H1 (cell line): ENCODE data around the gene RAPGEF1. TPM values are rescaled to one million over a fixed set of nuclear protein-coding genes. Genes with fewer than 3 reads are reported as not detected.

ENCODE experiments used
- CHD7 ChIP-seq: fragments of 300-600 bp; sonication (generic); IDR thresholded peaks from 2 replicates; pipeline ENCODE4 v1.7.1; 2012; ENCODE audit warnings: low read length, moderate library complexity, mild to moderate bottlenecking, inconsistent platforms; ENCODE audit not compliant: insufficient replicate concordance
- TCF12 ChIP-seq: IDR thresholded peaks from 2 replicates; pipeline ENCODE4 v1.6.1; 2011; ENCODE audit warnings: low read depth, mild to moderate bottlenecking, low read length
- polyA plus RNA-seq, 7 experiments: library from polyadenylated mRNA; depleted of rRNA in 3 of 7; stranded (reverse) in 5 of 7; unstranded in 2 of 7; fragments of >200 nt in 5 of 7; fragments of 200-250 nt in 2 of 7; gene quantifications; 1 replicate in 5 of 7; 2 replicates in 1 of 7; 4 replicates in 1 of 7; pipeline versions ENCODE4 v1.2.1 to v1.2.3, GENCODE V29; 2011 to 2013; ENCODE audit warnings: missing spikeins in 2 of 7, mixed read lengths in 2 of 7
- total RNA-seq: library from RNA; stranded (reverse); fragmentation: NEBNext Ultra II Directional; extraction: Animal tissue kit (Norgen Biotek cat#: 25700); gene quantifications from 2 replicates; pipeline ENCODE4 v1.2.1, GENCODE V29; 2021

The RAPGEF1 gene
- total and polyA plus RNA-seq, 2 of the 8 experiments (the other 6 are each of a cell fraction or from before 2014, with no cell fraction given) = 29.7 to 78.9 TPM

DNA sequence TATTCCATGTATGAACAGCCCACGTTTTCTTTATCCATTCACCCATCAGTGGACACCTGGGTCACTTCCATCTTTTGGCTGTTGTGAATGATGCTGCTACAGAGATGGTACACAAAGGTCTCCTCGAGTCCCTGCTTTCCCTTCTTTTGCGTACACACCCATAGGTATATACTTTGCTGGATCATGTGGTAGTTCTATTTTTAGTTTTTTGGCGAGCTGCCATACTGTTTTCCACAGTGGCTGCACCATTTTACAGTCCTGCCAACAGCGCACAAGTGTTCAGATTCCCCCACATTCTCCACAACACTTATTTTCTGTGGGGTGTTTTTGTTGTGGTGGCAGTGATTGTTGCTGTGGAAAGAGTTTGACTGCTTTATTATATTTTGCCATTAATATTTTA lies 16.2 kb downstream of the RAPGEF1 start (continued):
- TF ChIP-seq CHD7 (no peak), TCF12 (no peak)
